ENCODE results near the gene CELA2A. TPM values are rescaled to one million over a fixed set of nuclear protein-coding genes. Genes with fewer than 3 reads are reported as not detected.
"Not testable (repeated sequence)": the region's sequence is repeated elsewhere in the genome, so short reads cannot be mapped to it uniquely, and the experiment has no call there.

The CELA2A gene
- total RNA-seq, 2 experiments from 2014 or later = not detected

- no peaks in the 10 kb centered on the region for H4K20me1 ChIP-seq (ENCODE audit: insufficient read depth, low read length)
- peaks cover 4% of the 10 kb centered on the region; the same call in 1 of the 2 replicates for H3K36me3 ChIP-seq (ENCODE audit: insufficient read depth, low read length)
- H2AFZ ChIP-seq (ENCODE audit: low read length) = no peak overlapping the region
- CTCF ChIA-PET (ENCODE audit: unreplicated experiment) = no interaction called here
- POLR2A ChIA-PET = no interaction called here
- no TSS peak for BruUV-seq (replicated peaks)
- TF ChIP-seq, protein P1, sequence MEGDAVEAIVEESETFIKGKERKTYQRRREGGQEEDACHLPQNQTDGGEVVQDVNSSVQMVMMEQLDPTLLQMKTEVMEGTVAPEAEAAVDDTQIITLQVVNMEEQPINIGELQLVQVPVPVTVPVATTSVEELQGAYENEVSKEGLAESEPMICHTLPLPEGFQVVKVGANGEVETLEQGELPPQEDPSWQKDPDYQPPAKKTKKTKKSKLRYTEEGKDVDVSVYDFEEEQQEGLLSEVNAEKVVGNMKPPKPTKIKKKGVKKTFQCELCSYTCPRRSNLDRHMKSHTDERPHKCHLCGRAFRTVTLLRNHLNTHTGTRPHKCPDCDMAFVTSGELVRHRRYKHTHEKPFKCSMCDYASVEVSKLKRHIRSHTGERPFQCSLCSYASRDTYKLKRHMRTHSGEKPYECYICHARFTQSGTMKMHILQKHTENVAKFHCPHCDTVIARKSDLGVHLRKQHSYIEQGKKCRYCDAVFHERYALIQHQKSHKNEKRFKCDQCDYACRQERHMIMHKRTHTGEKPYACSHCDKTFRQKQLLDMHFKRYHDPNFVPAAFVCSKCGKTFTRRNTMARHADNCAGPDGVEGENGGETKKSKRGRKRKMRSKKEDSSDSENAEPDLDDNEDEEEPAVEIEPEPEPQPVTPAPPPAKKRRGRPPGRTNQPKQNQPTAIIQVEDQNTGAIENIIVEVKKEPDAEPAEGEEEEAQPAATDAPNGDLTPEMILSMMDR (conservative IDR thresholded peaks at IDR 0.05; ENCODE audit: low read length) = no peak
- TF ChIP-seq EZH2phosphoT487 (IDR thresholded peaks at IDR 0.05; ENCODE audit: borderline replicate concordance, low read depth, low read length) = no peak
- no peak overlapping the region for H3K27ac ChIP-seq (ENCODE audit: low read depth, low read length, poor library complexity, severe bottlenecking)
- no peak overlapping the region for H3K4me2 ChIP-seq (ENCODE audit: low read length)
- no peak overlapping the region for H3K4me3 ChIP-seq (ENCODE audit: low read depth, low read length, poor library complexity, severe bottlenecking)
- DNase-seq (ENCODE audit: low spot score) = no peak
- no peaks in the 10 kb centered on the region for H3K79me2 ChIP-seq (ENCODE audit: insufficient read depth, low read depth, low read length)
- no peaks in the 10 kb centered on the region for H3K4me1 ChIP-seq (ENCODE audit: insufficient read depth, low read length, poor library complexity, severe bottlenecking)
- no peaks in the 10 kb centered on the region for H3K9me2 ChIP-seq (ENCODE audit: insufficient read depth, low read length)
- H3K9me3 ChIP-seq (ENCODE audit: low read length) = no peaks in the 10 kb centered on the region
- intact Hi-C loops (cut with micrococcal nuclease; ENCODE audit: unreplicated experiment) = loop anchor here (5.0 kb wide), 1 partner anchor 309 kb away; the partner anchor contains the start of gene TMEM82
Measured at GRCh38 chr1:15433471-15433870, 23.1 kb upstream of the CELA2A start.

DNA sequence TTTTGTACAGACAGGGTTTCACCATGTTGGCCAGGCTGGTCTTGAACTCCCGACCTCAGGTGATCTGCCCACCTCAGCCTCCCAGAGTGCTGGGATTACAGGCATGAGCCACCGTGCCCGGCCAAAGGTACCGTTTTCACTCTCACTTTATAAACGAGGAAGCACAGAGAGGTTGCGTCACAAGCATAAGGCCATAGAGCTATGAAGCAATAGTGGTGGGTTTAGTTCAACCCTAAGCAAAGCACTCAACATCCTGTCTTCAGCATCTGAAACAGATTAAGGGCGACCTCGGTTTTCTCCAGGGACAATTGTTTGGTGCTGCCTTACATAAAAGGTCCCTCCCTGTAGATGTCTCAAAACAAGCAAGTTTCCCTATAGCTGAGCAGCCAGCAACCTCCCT lies 21.8 kb upstream of the CELA2A start:
- intact Hi-C loops (cut with micrococcal nuclease; ENCODE audit: unreplicated experiment) = loop anchor here (5.0 kb wide), 1 partner anchor 308 kb away; the partner anchor contains the start of gene TMEM82
- CTCF ChIA-PET (ENCODE audit: unreplicated experiment) = not testable (repeated sequence)

DNA sequence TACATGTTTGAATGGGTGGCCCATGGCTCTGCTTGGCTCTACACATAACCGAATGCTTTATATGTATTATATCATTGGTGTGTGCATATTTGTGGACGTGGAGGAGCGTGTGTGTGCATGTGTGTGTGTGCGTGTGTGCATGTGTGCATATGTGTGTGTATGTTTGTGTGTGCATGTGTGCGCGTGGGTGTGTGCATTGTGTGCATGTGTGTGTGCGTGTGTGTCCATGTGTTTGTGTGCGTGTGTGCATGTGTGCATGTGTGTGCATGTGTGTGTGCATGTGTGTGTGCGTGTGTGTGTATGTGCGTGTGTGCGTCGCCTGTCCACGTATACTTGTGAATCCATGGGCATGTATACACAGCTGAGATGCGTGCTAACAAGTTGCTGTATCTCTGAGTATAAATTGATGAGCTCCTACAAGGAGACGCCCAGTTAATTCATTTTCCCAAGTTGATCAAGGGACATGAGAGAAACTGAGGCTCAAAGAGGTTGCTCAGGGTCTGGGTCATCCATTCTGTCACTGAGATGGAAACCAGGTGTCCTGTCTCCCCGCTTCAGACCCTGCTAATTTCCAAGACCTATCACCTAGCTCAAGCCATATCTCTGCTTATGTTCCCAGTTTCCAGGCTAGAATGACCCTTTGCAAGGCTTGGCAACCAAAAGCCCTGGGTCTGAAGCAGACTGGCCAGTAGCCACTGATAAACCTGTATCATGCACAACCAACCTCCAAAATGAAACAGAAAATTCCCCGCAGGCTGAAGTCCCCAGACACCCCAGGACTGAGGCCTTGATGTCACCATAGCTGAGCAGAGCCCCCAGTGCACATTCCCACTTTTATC lies 21.1 kb upstream of the CELA2A start:
- POLR2A ChIA-PET = no interaction called here
- intact Hi-C loops (cut with micrococcal nuclease; ENCODE audit: unreplicated experiment) = no loop called here
- Histone ChIP-seq H3K36me3 (ENCODE audit: insufficient read depth, low read length) (peaks cover 4% of the 10 kb centered on the region; the same call in 1 of the 2 replicates), H3K9me2 (ENCODE audit: insufficient read depth, low read length) (no peaks in the 10 kb centered on the region), H3K79me2 (ENCODE audit: insufficient read depth, low read depth, low read length) (no peaks in the 10 kb centered on the region), H4K20me1 (ENCODE audit: insufficient read depth, low read length) (no peaks in the 10 kb centered on the region), H3K4me1 (ENCODE audit: insufficient read depth, low read length, poor library complexity, severe bottlenecking) (no peaks in the 10 kb centered on the region), H3K4me3 (ENCODE audit: low read depth, low read length, poor library complexity, severe bottlenecking) (no peak overlapping the region), H2AFZ (ENCODE audit: low read length) (no peak overlapping the region), H3K9me3 (ENCODE audit: low read length) (no peaks in the 10 kb centered on the region), H3K27ac (ENCODE audit: low read depth, low read length, poor library complexity, severe bottlenecking) (no peak overlapping the region), H3K4me2 (ENCODE audit: low read length) (no peak overlapping the region)
- no TSS peak for BruUV-seq (replicated peaks)
- DNase-seq (ENCODE audit: low spot score) = no peak
- CTCF ChIA-PET (ENCODE audit: unreplicated experiment) = no interaction called here
- no peak for TF ChIP-seq EZH2phosphoT487 (IDR thresholded peaks at IDR 0.05; ENCODE audit: borderline replicate concordance, low read depth, low read length)
- TF ChIP-seq, protein P1 (conservative IDR thresholded peaks at IDR 0.05; ENCODE audit: low read length) = no peak

More for the DNA sequence above, 21.8 kb upstream of the CELA2A start:
- H2AFZ ChIP-seq (ENCODE audit: low read length); H3K9me3 ChIP-seq (ENCODE audit: low read length); H3K4me1 ChIP-seq (ENCODE audit: insufficient read depth, low read length, poor library complexity, severe bottlenecking); H3K27ac ChIP-seq (ENCODE audit: low read depth, low read length, poor library complexity, severe bottlenecking); H3K4me2 ChIP-seq (ENCODE audit: low read length); H3K9me2 ChIP-seq (ENCODE audit: insufficient read depth, low read length); POLR2A ChIA-PET; H4K20me1 ChIP-seq (ENCODE audit: insufficient read depth, low read length); H3K36me3 ChIP-seq (ENCODE audit: insufficient read depth, low read length); DNase-seq (ENCODE audit: low spot score); H3K79me2 ChIP-seq (ENCODE audit: insufficient read depth, low read depth, low read length); H3K4me3 ChIP-seq (ENCODE audit: low read depth, low read length, poor library complexity, severe bottlenecking); BruUV-seq (replicated peaks): not testable (repeated sequence)
